NK-92 treated with Interleukin-12 subunit alpha and Interleukin-12 subunit beta, amount 100 ng/mL, for 24 hours (cell line): ENCODE data around the gene CREB3L1.

Source experiments
- DNase-seq: peaks from one replicate; lab custom pipeline; 2025; lab: John Stamatoyannopoulos, UW

The CREB3L1 gene

GRCh38 chr11:46345881-46346484, 68.5 kb downstream of the CREB3L1 start:
- DNase-seq = no peak

- DNase-seq = peak; percentile 71
Observed at GRCh38 chr11:46346886-46347636, 69.6 kb downstream of the CREB3L1 start, which contains the start of gene DGKZ. TSS of gene DGKZ (plus strand) at chr11:46347463. CDS start at chr11:46347660, 197 bp downstream.

GRCh38 chr11:46347637-46348311, 70.3 kb downstream of the CREB3L1 start:
- no peak for DNase-seq

- peak; percentile 77 for DNase-seq
Observed at GRCh38 chr11:46348566-46349401, 71.3 kb downstream of the CREB3L1 start.

- no peak for DNase-seq
Observed at GRCh38 chr11:46350695-46351094, 73.2 kb downstream of the CREB3L1 start.

- DNase-seq = no peak
Observed at GRCh38 chr11:46351148-46351547, 73.7 kb downstream of the CREB3L1 start.

GRCh38 chr11:46351606-46352005, 74.1 kb downstream of the CREB3L1 start:
- no peak for DNase-seq

GRCh38 chr11:46352063-46352841, 74.8 kb downstream of the CREB3L1 start:
- DNase-seq = no peak

- no peak for DNase-seq
Observed at GRCh38 chr11:46353698-46354097, 76.2 kb downstream of the CREB3L1 start.

- no peak for DNase-seq
Observed at GRCh38 chr11:46356924-46357482, 79.5 kb downstream of the CREB3L1 start.

- DNase-seq = no peak
Observed at GRCh38 chr11:46357483-46357936, 80.0 kb downstream of the CREB3L1 start.

GRCh38 chr11:46359953-46360352, 82.5 kb downstream of the CREB3L1 start:
- no peak for DNase-seq

GRCh38 chr11:46360878-46361277, 83.4 kb downstream of the CREB3L1 start:
- no peak for DNase-seq

- no peak for DNase-seq
Observed at GRCh38 chr11:46361283-46362155, 84.1 kb downstream of the CREB3L1 start.

- DNase-seq = no peak
Observed at GRCh38 chr11:46362156-46363030, 84.9 kb downstream of the CREB3L1 start.

GRCh38 chr11:46363031-46363407, 85.6 kb downstream of the CREB3L1 start:
- no peak for DNase-seq

GRCh38 chr11:46363455-46364005, 86.1 kb downstream of the CREB3L1 start:
- DNase-seq = no peak

GRCh38 chr11:46364056-46364455, 86.6 kb downstream of the CREB3L1 start:
- DNase-seq = no peak

GRCh38 chr11:46364791-46365190, 87.3 kb downstream of the CREB3L1 start:
- no peak for DNase-seq
